ENCODE results near the gene GNAQ.

The GNAQ gene

DNA sequence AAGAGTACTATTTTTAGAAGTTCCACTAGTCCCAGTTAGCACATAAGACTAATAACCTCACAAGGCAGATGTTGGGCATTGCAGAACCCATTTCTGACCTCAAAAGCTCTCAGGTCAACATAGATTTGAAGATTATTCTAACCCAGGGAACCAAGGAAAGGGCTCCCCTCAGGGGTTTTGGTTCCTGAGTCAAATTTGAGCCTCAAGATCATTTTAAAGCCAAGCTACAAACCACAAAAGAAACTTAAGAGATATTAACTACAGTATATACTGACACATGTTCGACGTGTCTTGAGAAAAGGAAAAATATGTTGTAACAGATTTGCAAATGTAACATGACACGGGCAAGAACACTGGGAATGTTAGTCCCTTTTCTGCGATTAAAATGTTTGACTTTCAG, 88.6 kb downstream of the GNAQ start:
- no peak for DNase-seq (ENCODE audit: low read depth)

DNA sequence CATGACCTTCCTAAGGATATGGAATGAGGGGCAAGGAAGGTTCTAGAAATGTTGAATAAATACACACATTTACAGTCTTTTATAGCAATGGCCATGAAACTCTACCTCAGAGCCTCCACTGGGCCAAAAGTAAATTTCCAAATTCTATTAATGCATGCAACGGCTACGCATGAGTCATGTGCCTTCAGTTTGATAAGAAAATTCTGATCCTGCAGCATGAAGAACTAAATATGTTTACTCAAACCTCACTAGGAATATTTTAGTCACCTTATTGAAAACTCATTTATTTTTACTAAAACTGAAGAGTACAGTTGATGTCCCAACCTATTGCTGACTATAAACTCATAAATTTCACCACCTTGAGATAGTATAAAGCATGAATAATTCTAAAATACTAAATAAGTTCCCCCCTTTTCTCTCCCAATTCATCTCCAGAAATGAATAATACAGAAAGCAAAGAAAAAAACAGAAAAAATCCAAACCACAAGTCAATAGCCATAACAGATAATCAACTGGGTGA, 92.4 kb downstream of the GNAQ start:
- DNase-seq (ENCODE audit: low read depth) = no peak

DNA sequence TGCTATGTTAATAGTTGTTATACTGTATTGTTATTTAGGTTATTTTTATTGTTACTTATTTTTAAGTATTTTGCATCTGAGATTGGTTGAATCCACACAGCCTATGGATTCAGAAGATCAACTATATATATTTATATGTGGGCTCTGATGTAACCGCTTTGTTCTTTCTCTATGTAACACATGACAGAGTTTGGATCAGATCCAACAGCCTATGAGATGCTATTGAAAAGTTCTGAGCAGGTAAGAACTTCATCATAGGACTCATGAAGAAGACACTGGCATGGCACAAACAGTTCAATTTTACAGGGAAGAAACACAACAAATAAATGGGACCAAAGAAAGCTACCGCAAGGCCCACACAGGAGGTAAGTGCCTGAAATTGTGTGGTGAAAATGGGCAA, 93.4 kb downstream of the GNAQ start:
- DNase-seq (ENCODE audit: low read depth) = no peak

- no peak for DNase-seq (ENCODE audit: low read depth)
These were observed 95.6 kb downstream of the GNAQ start for GRCh38 chr9:77935974-77936373.

GRCh38 chr9:77935211-77935610, 96.4 kb downstream of the GNAQ start:
- no peak for DNase-seq (ENCODE audit: low read depth)

DNA sequence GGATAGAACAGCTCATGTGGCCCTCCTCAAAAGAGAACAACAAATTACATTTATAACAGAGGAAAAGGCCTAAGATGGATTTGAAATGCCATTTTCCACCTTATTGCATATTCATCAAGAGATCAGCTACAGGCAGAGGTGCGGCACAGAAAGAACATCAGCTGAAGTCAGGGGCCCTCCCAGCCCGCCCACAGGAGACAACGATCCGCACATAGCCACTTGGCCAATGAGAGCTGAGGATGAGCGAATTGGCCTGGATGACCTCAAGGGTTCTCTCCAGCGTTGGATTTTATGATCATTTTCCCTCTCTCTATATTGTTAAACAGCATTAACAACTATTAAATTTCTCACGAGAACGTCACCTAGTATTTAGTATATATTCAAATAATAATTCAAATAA, 97.6 kb downstream of the GNAQ start:
- DNase-seq (ENCODE audit: low read depth) = no peak

DNA sequence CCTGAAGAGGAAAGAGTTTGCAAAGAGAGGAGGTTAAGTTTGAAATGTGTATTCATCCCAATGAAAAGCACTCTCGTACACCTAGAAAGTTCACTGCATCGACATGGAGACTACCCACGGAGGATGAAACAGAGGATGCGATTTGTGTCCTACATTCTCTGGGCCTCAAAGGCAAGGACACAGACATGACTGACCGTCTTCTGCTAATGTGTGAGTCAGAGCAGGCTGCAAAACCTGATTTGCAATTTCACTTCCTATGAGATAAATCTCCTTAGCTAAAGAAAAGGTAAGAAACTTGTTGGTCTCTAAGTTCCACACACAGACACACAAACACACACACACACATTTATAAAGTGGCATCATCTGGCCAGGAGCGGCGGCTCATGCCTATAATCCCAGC, 98.6 kb downstream of the GNAQ start:
- DNase-seq (ENCODE audit: low read depth) = no peak

DNA sequence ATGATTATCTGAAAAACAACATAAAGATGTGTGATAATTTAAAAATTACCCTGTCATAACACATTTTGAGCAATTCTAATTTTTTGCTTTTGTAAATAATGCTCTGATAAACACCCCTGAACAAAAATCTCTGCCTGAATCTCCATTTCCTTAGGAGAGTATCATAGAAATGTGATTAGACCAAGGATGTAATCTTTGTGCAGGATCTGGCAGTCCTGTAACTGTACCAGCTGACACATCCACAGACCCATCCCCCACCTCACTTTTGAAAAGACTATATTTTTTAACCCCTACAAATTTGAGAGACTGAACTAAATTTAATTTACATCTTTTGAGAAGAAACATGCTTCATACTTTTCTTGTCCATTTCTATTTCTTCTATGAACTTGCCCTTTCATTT, 101.7 kb downstream of the GNAQ start:
- no peak for DNase-seq (ENCODE audit: low read depth)

GRCh38 chr9:77927265-77927664, 104.3 kb downstream of the GNAQ start:
- no peak for DNase-seq (ENCODE audit: low read depth)

GRCh38 chr9:77926371-77926878, 105.2 kb downstream of the GNAQ start:
- no peak for DNase-seq (ENCODE audit: low read depth)

DNA sequence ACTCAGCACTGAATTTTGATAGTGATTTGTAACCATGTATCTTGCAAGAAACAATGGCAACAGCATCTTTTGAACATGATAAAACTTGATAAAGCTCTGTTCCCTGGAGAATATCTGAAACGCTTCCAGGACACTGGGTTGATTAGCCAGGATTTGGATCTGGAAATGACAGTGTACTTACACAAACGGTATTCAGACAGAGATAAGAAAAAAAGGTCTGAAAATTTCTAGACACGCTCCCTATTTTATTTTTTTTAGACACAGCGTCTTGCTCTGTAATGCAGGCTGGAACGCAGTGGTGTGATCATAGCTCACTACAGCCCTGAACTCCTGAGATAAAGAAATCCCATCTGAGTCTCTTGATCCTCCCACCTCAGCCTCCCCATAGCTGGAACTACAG, 109.0 kb downstream of the GNAQ start:
- DNase-seq (ENCODE audit: low read depth) = no peak

DNA sequence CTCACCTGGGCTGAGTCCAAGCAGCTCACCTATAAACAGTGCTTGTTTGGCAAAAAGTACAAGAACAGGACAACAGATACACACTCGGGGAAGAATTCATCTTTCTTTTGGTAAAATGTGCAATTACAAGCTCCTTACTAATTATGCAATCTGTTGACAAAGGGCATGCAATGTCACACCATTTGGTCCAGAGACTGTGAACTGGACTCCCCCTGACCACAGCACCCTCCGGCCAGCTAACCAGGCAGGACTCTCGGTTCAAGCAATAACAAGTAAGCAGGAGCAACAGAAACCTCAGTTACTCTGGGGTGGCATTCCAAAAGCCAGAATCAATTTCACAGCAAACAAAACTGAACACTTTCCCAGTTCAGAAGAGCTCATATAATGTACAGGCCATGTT, 113.8 kb downstream of the GNAQ start:
- no peak for DNase-seq (ENCODE audit: low read depth)

DNA sequence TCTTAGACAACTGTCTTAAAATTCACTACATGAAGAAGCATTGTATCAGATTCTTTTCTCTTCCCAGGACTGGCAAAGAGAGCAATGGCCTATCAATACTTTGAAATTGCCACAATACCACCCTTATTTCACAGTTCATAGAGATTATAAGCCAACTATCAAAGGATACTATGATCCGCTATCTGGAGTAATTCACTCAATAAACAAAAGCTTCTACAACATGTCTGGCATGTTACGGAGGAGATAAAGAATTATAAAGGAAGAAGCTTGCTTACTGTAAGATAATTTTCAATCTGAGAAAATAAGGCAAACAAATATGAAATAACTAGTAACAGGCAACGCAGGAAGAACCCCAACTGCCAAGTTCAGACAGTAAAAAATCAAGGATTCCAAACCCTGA, 114.8 kb downstream of the GNAQ start:
- no peak for DNase-seq (ENCODE audit: low read depth)

GRCh38 chr9:77916410-77916819, 115.2 kb downstream of the GNAQ start:
- no peak for DNase-seq (ENCODE audit: low read depth)

DNA sequence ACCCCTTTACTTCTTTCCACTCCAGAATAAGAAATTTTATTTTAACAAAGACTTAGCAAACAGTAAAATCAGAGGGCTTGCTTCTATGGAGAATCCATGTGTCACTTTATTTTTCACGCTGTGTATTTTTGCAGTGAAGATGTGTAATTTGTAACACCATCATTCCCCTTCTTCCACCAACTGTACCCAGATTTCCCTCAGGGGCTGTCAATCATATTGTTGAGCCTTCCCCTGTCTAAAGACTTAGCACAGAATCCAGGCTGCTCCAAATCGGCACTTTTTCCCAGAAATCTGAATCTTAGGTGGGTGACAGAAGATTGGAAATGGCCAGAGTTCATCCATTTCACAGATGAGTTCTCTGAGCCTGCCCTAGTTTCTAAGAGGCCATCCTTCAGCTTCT, 115.9 kb downstream of the GNAQ start:
- no peak for DNase-seq (ENCODE audit: low read depth)

- DNase-seq (ENCODE audit: low read depth) = no peak
These were observed 118.5 kb downstream of the GNAQ start for GRCh38 chr9:77912895-77913693.

DNA sequence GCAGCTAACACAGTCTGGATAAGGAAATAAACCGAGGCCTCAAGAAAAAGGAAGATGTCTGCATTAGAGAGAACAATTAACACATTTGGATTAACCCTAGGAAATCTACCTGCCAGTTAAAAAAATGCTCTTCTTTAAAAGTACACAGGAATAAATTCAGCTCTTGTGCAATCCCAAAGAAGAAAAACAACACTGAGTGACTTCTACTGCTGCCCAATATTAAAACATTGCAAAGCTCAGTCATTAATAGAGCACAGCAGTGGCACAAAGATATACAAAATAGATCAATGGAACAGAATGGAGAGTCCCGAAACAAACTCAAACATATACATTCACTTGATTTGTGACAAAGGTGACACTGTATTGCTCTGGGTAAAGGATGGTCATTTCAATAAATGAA, 119.7 kb downstream of the GNAQ start:
- DNase-seq (ENCODE audit: low read depth) = no peak

- no peak for DNase-seq (ENCODE audit: low read depth)
These were observed 121.4 kb downstream of the GNAQ start for GRCh38 chr9:77910194-77910621.

DNA sequence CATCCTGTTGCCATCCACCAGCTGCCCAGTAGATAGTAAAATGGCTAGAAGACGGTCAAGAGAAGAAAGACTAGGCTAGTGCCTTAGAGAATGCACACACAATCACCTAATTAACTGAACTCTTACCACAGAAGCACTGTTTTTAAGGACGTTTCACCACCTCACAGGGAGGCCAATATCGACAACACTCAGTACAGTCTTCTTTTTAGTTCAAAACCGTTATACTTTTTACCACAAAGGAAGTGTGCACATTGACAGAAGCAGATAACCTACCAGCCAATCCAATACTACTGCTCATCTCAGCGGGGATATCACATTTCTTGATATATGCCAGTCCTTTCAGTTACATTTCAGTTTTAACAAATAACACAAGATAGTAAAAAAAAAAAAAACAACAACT, 122.3 kb downstream of the GNAQ start:
- DNase-seq (ENCODE audit: low read depth) = no peak

DNA sequence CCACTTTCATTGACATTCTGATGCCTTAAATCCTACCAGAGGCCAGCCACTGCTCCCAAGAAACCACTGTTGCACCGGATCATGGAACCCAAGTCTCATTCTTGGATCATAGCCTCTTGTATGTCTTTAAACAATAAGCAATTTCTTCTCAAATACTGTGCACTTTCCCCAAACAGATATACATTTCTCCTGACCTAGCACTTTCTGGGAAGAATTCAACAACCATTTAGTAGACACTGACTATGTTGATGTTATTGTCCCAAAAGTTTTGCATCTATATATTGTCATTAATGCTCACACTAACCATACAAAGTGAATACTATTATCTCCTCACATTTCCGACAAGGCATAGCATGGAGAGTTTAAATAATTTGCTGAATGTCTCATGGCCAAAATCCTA, 123.3 kb downstream of the GNAQ start:
- DNase-seq (ENCODE audit: low read depth) = no peak

GRCh38 chr9:77907585-77907984, 124.0 kb downstream of the GNAQ start:
- DNase-seq (ENCODE audit: low read depth) = no peak

DNA sequence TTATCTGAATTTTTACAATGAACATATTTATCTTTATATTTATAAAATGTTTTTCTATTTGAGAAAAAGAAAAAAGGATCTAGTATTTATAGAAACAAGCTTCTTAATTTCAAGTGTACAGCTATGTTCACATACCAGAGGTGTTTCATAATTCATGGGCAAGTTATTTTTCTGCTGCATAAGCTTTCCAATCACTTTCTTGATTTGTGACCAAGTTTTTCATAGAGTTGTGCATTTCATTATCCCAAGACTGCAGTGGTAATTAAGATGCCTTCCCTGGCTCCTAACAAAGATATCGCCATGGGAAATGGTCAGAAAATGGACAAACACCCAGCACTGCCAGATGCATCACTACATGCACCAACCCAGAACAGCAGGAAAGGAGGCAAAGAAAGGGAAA, 124.6 kb downstream of the GNAQ start:
- no peak for DNase-seq (ENCODE audit: low read depth)

- DNase-seq (ENCODE audit: low read depth) = no peak
These were observed 127.8 kb downstream of the GNAQ start for GRCh38 chr9:77903666-77904285.

DNA sequence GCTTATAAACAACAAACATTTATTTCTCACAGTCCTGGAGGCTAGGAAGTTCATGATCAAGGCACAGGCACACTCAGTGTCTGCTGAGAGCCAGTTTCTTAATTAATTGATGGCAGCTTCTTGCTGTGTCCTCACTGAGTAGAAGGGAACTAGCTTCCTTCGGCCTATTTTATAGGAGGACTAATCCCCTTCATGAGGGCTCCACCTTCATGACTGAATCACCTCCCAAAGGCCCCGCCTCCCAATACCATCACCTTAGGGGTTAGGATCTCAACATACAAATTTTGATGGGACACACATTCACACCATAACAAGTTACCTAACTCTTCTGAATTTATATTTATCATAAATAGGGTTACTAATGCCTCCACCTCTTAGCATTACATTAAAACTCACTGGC, 129.8 kb downstream of the GNAQ start:
- DNase-seq (ENCODE audit: low read depth) = no peak
